T-cell (primary cell): Measurements from ENCODE around the gene NR3C1. TPM values are rescaled to one million over a fixed set of nuclear protein-coding genes. Genes with fewer than 3 reads are reported as not detected.
A peak's percentile ranks its signal among the peaks of the same experiment; 100 is the strongest.

ENCODE experiments used
- ATAC-seq, 4 experiments: fragments of 200-7000 bp in 3 of 4; fragments of 150-1000 bp in 1 of 4; cut with Tn5 transposase; replicated peaks in 1 of 4; 1 replicate in 3 of 4; 2 replicates in 1 of 4; pipeline ENCODE4 v1.10.0; 2021; ENCODE audit warnings: moderate library complexity in 3 of 4, mild to moderate bottlenecking in 2 of 4, moderate number of reproducible peaks in 1 of 4
- CTCF ChIA-PET, 2 donors: fragments of 300-600 bp; sonication (Branson Sonifier 250); formaldehyde crosslinking; loops; one replicate each; lab custom pipeline; 2022; ENCODE audit warnings: antibody characterized with exemption in 2 of 2; lab: Charles Lee
- POLR2A ChIA-PET, 2 donors: fragments of 300-600 bp; sonication (Branson Sonifier 250); formaldehyde crosslinking; loops; one replicate each; lab custom pipeline; 2022; ENCODE audit warnings: antibody characterized with exemption in 2 of 2; lab: Charles Lee
- DNase-seq, 35 experiments: peaks; one replicate each; pipeline versions ENCODE4 v3.0.0 to v3.0.0-alpha.2; 2013 to 2023
- H3K27ac ChIP-seq: one replicate; pipeline ENCODE4 v1.5.1; 2013; ENCODE audit warnings: low read length
- H3K27me3 ChIP-seq, 2 experiments: replicated peaks in 1 of 2; 1 replicate in 1 of 2; 2 replicates in 1 of 2; pipeline versions ENCODE4 v1.6.1 to v1.7.0; 2013; ENCODE audit warnings: low read length in 1 of 2, mixed read lengths in 1 of 2; ENCODE audit not compliant: control insufficient read depth in 2 of 2, insufficient read depth in 2 of 2; ENCODE audit errors: extremely low read depth in 1 of 2
- H3K36me3 ChIP-seq, 2 donors: 1 replicate in 1 of 2; 2 replicates in 1 of 2; pipeline versions ENCODE4 v1.6.1 to v1.7.0; 2013; ENCODE audit warnings: low read length in 1 of 2; ENCODE audit not compliant: control insufficient read depth in 2 of 2, insufficient read depth in 1 of 2; ENCODE audit errors: extremely low read depth in 1 of 2
- H3K4me1 ChIP-seq, 2 experiments: 1 replicate in 1 of 2; 2 replicates in 1 of 2; pipeline versions ENCODE4 v1.6.1 to v1.7.0; 2013; ENCODE audit warnings: low read length in 2 of 2, mixed read lengths in 1 of 2; ENCODE audit not compliant: insufficient read depth in 2 of 2, control insufficient read depth in 1 of 2; ENCODE audit errors: extremely low read depth in 1 of 2
- H3K4me3 ChIP-seq, 2 donors: 1 replicate in 1 of 2; 2 replicates in 1 of 2; pipeline versions ENCODE4 v1.5.1 to v1.7.0; 2013; ENCODE audit warnings: mild to moderate bottlenecking in 2 of 2, low read length in 1 of 2, moderate library complexity in 1 of 2; ENCODE audit not compliant: control insufficient read depth in 1 of 2; ENCODE audit errors: extremely low read depth in 1 of 2
- H3K9me3 ChIP-seq: 2 replicates; pipeline ENCODE4 v1.7.0; 2013
- H3K27ac Mint-ChIP-seq, 2 donors: one replicate each; pipeline ENCODE4 v1.8.0; 2020 to 2021; ENCODE audit warnings: mild to moderate bottlenecking in 2 of 2, mixed read lengths in 2 of 2
- H3K27me3 Mint-ChIP-seq, 2 donors: one replicate each; pipeline ENCODE4 v1.8.0; 2021 to 2022; ENCODE audit warnings: mixed read lengths in 2 of 2
- H3K36me3 Mint-ChIP-seq: one replicate; pipeline ENCODE4 v1.8.0; 2021; ENCODE audit warnings: mixed read lengths
- H3K4me1 Mint-ChIP-seq, 3 donors: one replicate each; pipeline ENCODE4 v1.8.0; 2020 to 2022; ENCODE audit warnings: mixed read lengths in 3 of 3, mild to moderate bottlenecking in 1 of 3
- H3K4me3 Mint-ChIP-seq, 3 donors: one replicate each; pipeline ENCODE4 v1.8.0; 2020 to 2022; ENCODE audit warnings: mild to moderate bottlenecking in 3 of 3, mixed read lengths in 3 of 3, moderate library complexity in 3 of 3
- H3K9me3 Mint-ChIP-seq, 3 donors: one replicate each; pipeline ENCODE4 v1.8.0; 2020 to 2022; ENCODE audit warnings: mixed read lengths in 3 of 3
- WGBS: methylation state at CpG from one replicate; pipeline ENCODE4 v1.1.5; 2013; ENCODE audit warnings: missing lambda C conversion rate; ENCODE audit not compliant: insufficient coverage; 5-methylcytosine and 5-hydroxymethylcytosine counted together
- total RNA-seq, 35 experiments: library from RNA in 6 of 35; stranded (reverse) in 6 of 35; fragments of 120-200 nt in 1 of 35; gene quantifications; one replicate each; pipeline versions ENCODE4 v1.2.1 to v1.2.4 and lab custom pipeline; 2013 to 2026

The NR3C1 gene
- total RNA-seq, 5 donors from 2014 or later (not counting 1 experiment from before 2014, with no cell fraction given) = 108 to 156 (median 122) TPM

GRCh38 chr5:143356855-143357583 is 46.5 kb downstream of the NR3C1 start:
- no peak overlapping the region for H3K27ac ChIP-seq
- CTCF ChIA-PET = interaction anchor here (0.7 to 1.1 kb wide), 2 partner anchors 41 to 784 kb away, joined by 3 to 5 read pairs; no protein-coding TSS in a partner anchor
- no peaks in the 10 kb centered on the region for H3K9me3 Mint-ChIP-seq
- peaks cover 60 to 92% (median 88%) of the 10 kb centered on the region in 3 donors for H3K4me1 Mint-ChIP-seq
- no peak overlapping the region for H3K4me3 ChIP-seq
- no peaks in the 10 kb centered on the region for H3K9me3 ChIP-seq
- no peaks in the 10 kb centered on the region for H3K27me3 ChIP-seq
- peaks cover 29 to 41% of the 10 kb centered on the region in 2 experiments for H3K4me1 ChIP-seq
- POLR2A ChIA-PET = interaction anchor here (0.5 to 0.6 kb wide), 2 partner anchors 21 to 62 kb away, joined by 3 read pairs; no protein-coding TSS in a partner anchor
- ATAC-seq = no peak
- peak overlapping the region in 1 of 3 donors; percentile 21 for H3K4me3 Mint-ChIP-seq
- H3K27ac Mint-ChIP-seq = peak overlapping the region; percentile 68 to 81
- no peaks in the 10 kb centered on the region for H3K27me3 Mint-ChIP-seq
- no peak for DNase-seq
- H3K36me3 Mint-ChIP-seq = peaks cover 11% of the 10 kb centered on the region
- H3K36me3 ChIP-seq = no peaks in the 10 kb centered on the region
- no CpG with 5 or more reads among the region's 4 CpGs for WGBS

- peak; percentile 81 to 90 (median 88) for ATAC-seq
These were observed 47.8 kb downstream of the NR3C1 start for GRCh38 chr5:143355710-143356109.

GRCh38 chr5:143354025-143354424 is 49.5 kb downstream of the NR3C1 start:
- peak overlapping the region; percentile 94 to 96 for H3K27ac Mint-ChIP-seq
- peaks cover 35 to 70% (median 69%) of the 10 kb centered on the region in 3 donors for H3K4me1 Mint-ChIP-seq
- peak overlapping the region in 1 of 2 donors; percentile 25 for H3K4me3 ChIP-seq
- H3K27me3 Mint-ChIP-seq = no peaks in the 10 kb centered on the region
- peaks cover 30 to 58% of the 10 kb centered on the region in 2 experiments for H3K4me1 ChIP-seq
- no peaks in the 10 kb centered on the region for H3K9me3 Mint-ChIP-seq
- no peaks in the 10 kb centered on the region for H3K36me3 ChIP-seq
- 0% methylated on average over 1 of the region's 3 CpGs for WGBS
- ChIA-PET CTCF (interaction anchor here (0.5 to 1.3 kb wide), 6 partner anchors 16 to 474 kb away, joined by 3 to 5 read pairs (median 3); partner anchors contain the start of gene NR3C1 (in 1 of the 2)), POLR2A (interaction anchor here in 1 of 2 donors (0.7 to 1.1 kb wide), 3 partner anchors 18 to 57 kb away, joined by 3 to 5 read pairs (median 3); no protein-coding TSS in a partner anchor)
- no peaks in the 10 kb centered on the region for H3K27me3 ChIP-seq
- peaks cover 8% of the 10 kb centered on the region for H3K36me3 Mint-ChIP-seq
- peak overlapping the region; percentile 67 for H3K27ac ChIP-seq
- DNase-seq = peak in 1 of 35 experiments; percentile 36
- H3K9me3 ChIP-seq = no peaks in the 10 kb centered on the region
- peak in 1 of 4 experiments; percentile 41 for ATAC-seq
- peak overlapping the region; percentile 75 to 84 (median 78) for H3K4me3 Mint-ChIP-seq

More at GRCh38 chr5:143355710-143356109, 47.8 kb downstream of the NR3C1 start:
- H3K27me3 Mint-ChIP-seq = no peaks in the 10 kb centered on the region
- H3K9me3 ChIP-seq = no peaks in the 10 kb centered on the region
- no peak overlapping the region for H3K4me3 ChIP-seq
- peak overlapping the region in 1 of 3 donors; percentile 4 for H3K4me3 Mint-ChIP-seq
- H3K27ac ChIP-seq = peak overlapping the region; percentile 52
- H3K4me1 Mint-ChIP-seq = peaks cover 46 to 85% (median 81%) of the 10 kb centered on the region in 3 donors
- peaks cover 31 to 44% of the 10 kb centered on the region in 2 experiments for H3K4me1 ChIP-seq
- ChIA-PET CTCF (interaction anchor here in 1 of 2 donors (1.2 kb wide), 1 partner anchor 353 kb away, joined by 5 read pairs; no protein-coding TSS in a partner anchor), POLR2A (interaction anchor here in 1 of 2 donors (0.6 kb wide), 1 partner anchor 37 kb away, joined by 3 read pairs; no protein-coding TSS in a partner anchor)
- peak overlapping the region; percentile 7 to 82 for H3K27ac Mint-ChIP-seq
- H3K36me3 ChIP-seq = no peaks in the 10 kb centered on the region
- H3K27me3 ChIP-seq = no peaks in the 10 kb centered on the region
- no peaks in the 10 kb centered on the region for H3K9me3 Mint-ChIP-seq
- H3K36me3 Mint-ChIP-seq = peaks cover 8% of the 10 kb centered on the region
- DNase-seq = peak; percentile 4 to 86 (median 60)

GRCh38 chr5:143352691-143353090 is 50.8 kb downstream of the NR3C1 start:
- H3K4me3 ChIP-seq = peak overlapping the region in 1 of 2 donors; percentile 8
- no peaks in the 10 kb centered on the region for H3K9me3 Mint-ChIP-seq
- peak overlapping the region; percentile 67 for H3K27ac ChIP-seq
- no peaks in the 10 kb centered on the region for H3K27me3 ChIP-seq
- ATAC-seq = peak; percentile 21 to 56 (median 48)
- H3K9me3 ChIP-seq = no peaks in the 10 kb centered on the region
- H3K4me3 Mint-ChIP-seq = peak overlapping the region; percentile 75 to 84 (median 78)
- ChIA-PET POLR2A (no interaction called here), CTCF (interaction anchor here in 1 of 2 donors (0.6 kb wide), 1 partner anchor 1216 kb away, joined by 3 read pairs; no protein-coding TSS in a partner anchor)
- DNase-seq = peak in 15 of 35 experiments; percentile 3 to 52 (median 18)
- H3K36me3 Mint-ChIP-seq = peaks cover 8% of the 10 kb centered on the region
- H3K4me1 ChIP-seq = peaks cover 30 to 61% of the 10 kb centered on the region in 2 experiments
- no CpG with 5 or more reads among the region's 1 CpG for WGBS
- H3K36me3 ChIP-seq = no peaks in the 10 kb centered on the region
- peak overlapping the region; percentile 94 to 96 for H3K27ac Mint-ChIP-seq
- peaks cover 23 to 68% (median 58%) of the 10 kb centered on the region in 3 donors for H3K4me1 Mint-ChIP-seq
- H3K27me3 Mint-ChIP-seq = no peaks in the 10 kb centered on the region

GRCh38 chr5:143350751-143351602 is 52.5 kb downstream of the NR3C1 start:
- Mint-ChIP-seq H3K9me3 (no peaks in the 10 kb centered on the region), H3K27ac (no peak overlapping the region), H3K27me3 (no peaks in the 10 kb centered on the region), H3K36me3 (peaks cover 8% of the 10 kb centered on the region), H3K4me3 (no peak overlapping the region), H3K4me1 (peaks cover 11 to 66% (median 48%) of the 10 kb centered on the region in 3 donors)
- H3K36me3 ChIP-seq = no peaks in the 10 kb centered on the region
- ChIA-PET POLR2A (interaction anchor here (0.6 kb wide), 5 partner anchors 9 to 173 kb away, joined by 3 read pairs; no protein-coding TSS in a partner anchor), CTCF (interaction anchor here in 1 of 2 donors (0.5 to 0.9 kb wide), 2 partner anchors 10 to 53 kb away, joined by 3 to 4 read pairs; no protein-coding TSS in a partner anchor)
- no peak overlapping the region for H3K4me3 ChIP-seq
- H3K27me3 ChIP-seq = no peaks in the 10 kb centered on the region
- ATAC-seq (no peak), DNase-seq (no peak)
- 100% methylated on average over 1 of the region's 3 CpGs for WGBS
- peaks cover 31 to 64% of the 10 kb centered on the region in 2 experiments for H3K4me1 ChIP-seq
- no peaks in the 10 kb centered on the region for H3K9me3 ChIP-seq
- no peak overlapping the region for H3K27ac ChIP-seq
